GM10847 (cell line): ENCODE data around the gene OS9.

ENCODE experiments used
- POLR2A ChIP-seq: IDR thresholded peaks from 2 replicates; pipeline ENCODE4 v1.6.1; 2011; ENCODE audit not compliant: insufficient read length; ENCODE audit errors: extremely low read depth

Gene OS9

GRCh38 chr12:57693659-57694458, at the start of gene OS9:
OS9 (plus strand) TSS chr12:57694132; CDS start chr12:57694162, 30 bp downstream.
- peak; percentile 89 for TF ChIP-seq POLR2A

GRCh38 chr12:57654042-57654441, 39.9 kb upstream of the OS9 start:
- no peak for TF ChIP-seq POLR2A

GRCh38 chr12:57655541-57656240, 38.2 kb upstream of the OS9 start:
- TF ChIP-seq POLR2A: no peak

GRCh38 chr12:57657744-57658143, 36.2 kb upstream of the OS9 start:
- TF ChIP-seq POLR2A: no peak

- TF ChIP-seq POLR2A: no peak
Measured at GRCh38 chr12:57658890-57659289, 35.0 kb upstream of the OS9 start.

- TF ChIP-seq POLR2A: no peak
Measured at GRCh38 chr12:57661376-57661775, 32.6 kb upstream of the OS9 start.

- no peak for TF ChIP-seq POLR2A
Measured at GRCh38 chr12:57666897-57667296, 27.0 kb upstream of the OS9 start.

GRCh38 chr12:57672801-57673200, 21.1 kb upstream of the OS9 start:
- no peak for TF ChIP-seq POLR2A

GRCh38 chr12:57674691-57675090, 19.2 kb upstream of the OS9 start:
- no peak for TF ChIP-seq POLR2A

GRCh38 chr12:57679697-57680096, 14.2 kb upstream of the OS9 start:
- TF ChIP-seq POLR2A: no peak

GRCh38 chr12:57687862-57688261, 6.1 kb upstream of the OS9 start:
- TF ChIP-seq POLR2A: no peak

- TF ChIP-seq POLR2A: no peak
Measured at GRCh38 chr12:57688931-57689330, 5.0 kb upstream of the OS9 start.

GRCh38 chr12:57692500-57692899, 1.4 kb upstream of the OS9 start:
- no peak for TF ChIP-seq POLR2A

- TF ChIP-seq POLR2A: no peak
Measured at GRCh38 chr12:57693317-57693658, 644 bp upstream of the OS9 start.

- TF ChIP-seq POLR2A: no peak
Measured at GRCh38 chr12:57694459-57695019, 607 bp downstream of the OS9 start.

GRCh38 chr12:57695770-57696432, 2.0 kb downstream of the OS9 start:
- no peak for TF ChIP-seq POLR2A
